IPS-11a (cell line): Measurements from ENCODE around the gene TMEM151A.
"Not testable (repeated sequence)": the region's sequence is repeated elsewhere in the genome, so short reads cannot be mapped to it uniquely, and the experiment has no call there.

ENCODE experiments used
- H3K4me3 ChIP-seq: one replicate; pipeline ENCODE4 v1.5.1; 2013; ENCODE audit warnings: low read depth, low read length, control low read depth

The TMEM151A gene

GRCh38 chr11:66320289-66320688 is 28.6 kb downstream of the TMEM151A start:
- H3K4me3 ChIP-seq: not testable (repeated sequence)

GRCh38 chr11:66320748-66321147 is 29.1 kb downstream of the TMEM151A start:
- not testable (repeated sequence) for H3K4me3 ChIP-seq

DNA sequence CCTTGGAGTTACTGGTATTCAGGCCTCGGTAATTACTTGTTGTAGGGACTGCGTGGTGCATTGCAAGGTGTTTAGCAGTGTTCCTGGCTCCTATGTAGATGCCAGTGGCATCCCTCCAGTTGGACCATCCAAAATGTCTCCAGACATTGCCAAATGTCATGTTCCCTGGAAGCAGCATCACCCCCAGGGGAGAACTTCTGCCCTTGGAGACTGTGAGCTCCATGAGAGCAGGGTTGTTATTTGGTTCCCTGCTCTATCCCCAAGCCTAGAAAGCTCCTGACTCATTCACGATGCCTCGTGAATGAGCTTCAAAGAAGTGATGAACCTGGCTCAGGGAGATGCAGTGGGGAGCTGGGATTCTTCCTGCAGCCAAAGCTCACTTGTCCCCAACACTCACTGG is 29.9 kb downstream of the TMEM151A start:
- H3K4me3 ChIP-seq: no peak overlapping the region

DNA sequence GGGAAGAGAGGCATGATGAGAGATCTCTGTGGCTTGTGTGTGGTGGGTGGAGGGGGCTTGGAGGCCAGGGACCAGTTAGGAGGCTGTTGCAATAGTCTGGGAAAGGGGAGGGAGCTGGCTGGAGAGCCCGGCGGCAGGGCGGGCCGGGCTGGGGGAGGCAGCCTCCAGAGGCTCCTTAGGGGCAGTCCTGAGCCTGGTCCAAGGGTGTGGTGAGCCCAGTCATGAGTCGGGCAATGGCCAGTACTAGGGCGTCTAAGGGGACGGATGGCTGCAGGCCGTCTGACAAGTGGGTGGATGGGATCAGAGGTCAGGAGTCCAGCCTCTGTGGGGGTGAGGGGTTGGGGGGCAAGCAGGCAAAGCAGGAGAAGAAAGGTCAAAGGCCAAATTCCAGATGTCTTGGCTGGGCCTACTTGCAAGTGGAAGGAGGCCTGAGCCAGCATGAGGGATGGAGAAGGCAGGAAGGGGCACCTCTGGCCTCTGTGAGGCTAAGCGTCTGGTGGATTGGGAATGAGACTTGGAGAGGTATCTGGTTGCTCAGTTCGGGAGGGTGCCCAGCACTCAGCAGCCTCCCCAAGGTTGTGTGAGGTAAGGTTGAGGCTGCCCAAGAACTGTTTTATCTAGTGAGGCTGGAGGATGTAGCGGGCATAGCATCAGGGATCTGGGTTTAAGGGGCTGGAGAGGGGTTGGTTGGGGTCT is 31.2 kb downstream of the TMEM151A start:
- no peak overlapping the region for H3K4me3 ChIP-seq

DNA sequence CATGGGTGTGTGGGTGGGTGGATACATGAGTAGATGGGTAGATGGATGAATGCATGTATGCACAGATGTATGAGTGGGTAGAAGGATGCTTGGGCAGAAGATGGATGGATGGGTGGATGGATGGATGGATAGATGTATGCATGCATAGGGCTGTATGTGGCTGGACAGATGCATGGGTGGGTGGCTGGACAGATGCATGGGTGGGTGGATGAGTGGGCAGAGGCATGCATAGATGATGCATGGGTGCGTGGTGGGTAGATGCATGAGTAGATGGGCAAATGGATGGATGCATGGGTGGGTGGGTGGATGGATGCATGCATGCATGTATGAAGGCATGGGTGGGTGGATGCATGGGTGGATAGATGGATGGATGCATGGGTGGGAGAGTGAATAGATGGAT is 32.0 kb downstream of the TMEM151A start:
- no peak overlapping the region for H3K4me3 ChIP-seq

GRCh38 chr11:66324664-66325063 is 33.0 kb downstream of the TMEM151A start:
- H3K4me3 ChIP-seq: no peak overlapping the region

DNA sequence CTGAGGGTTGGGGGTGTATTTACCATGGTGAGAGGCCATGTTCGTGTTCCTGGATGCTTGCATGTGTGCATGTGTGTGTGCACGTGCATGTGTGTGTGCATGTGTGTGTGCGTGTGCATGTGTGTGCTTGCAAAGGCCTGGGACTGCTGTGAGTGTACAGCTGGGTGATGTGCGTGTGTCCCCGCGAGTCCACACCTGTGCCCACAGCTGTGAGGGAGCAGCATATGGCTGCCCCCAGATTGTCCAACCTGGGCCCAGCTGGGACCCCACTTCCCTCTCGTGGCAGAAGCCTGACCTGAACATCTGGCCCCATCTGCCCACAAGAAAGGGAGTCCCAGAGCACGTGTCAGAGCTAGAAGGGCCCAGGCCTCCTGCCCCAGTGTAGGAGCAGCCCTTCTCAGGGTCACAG is 33.6 kb downstream of the TMEM151A start:
- H3K4me3 ChIP-seq: no peak overlapping the region

DNA sequence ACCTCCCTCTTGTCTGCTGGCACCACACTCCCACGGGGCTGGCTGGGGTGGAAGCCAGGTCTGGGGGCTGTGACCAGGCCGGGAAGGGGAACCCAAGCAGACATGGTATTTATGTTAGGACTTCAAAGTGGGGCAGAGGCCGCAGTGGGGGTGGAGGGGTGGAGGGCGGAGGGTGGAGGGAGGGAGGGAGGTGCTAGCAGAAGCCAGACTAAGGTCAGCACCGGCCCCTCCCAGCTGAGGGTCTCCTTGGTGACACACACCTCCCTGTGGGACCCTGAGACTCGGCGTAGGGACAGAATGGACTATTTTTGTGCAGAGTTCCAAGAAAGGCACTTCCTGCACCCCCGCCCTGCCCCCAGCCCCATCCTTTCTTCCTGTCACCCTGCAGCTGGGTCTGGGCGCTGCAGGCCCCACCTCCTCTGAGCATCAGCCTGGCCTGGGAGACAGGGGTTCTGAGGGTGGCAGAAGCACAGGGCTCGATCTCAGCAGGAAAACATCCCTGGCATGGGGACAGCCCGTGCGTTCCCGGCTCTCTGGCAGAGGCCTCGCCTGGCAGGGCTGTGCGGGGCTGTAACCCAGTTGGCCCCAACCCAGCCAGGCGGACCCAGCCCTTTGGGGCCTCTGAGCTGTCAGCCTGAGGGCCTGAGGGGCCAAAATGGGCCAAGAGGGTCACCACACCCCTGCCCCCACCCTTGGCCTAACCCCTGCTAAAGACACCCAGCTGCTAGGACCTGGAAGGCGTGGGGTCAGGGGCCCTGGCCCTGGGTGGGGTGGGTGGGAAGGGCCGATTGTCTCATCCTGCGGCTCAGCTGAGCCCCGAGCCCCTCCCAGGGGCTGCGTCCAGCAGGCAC is 34.8 kb downstream of the TMEM151A start:
- H3K4me3 ChIP-seq: no peak overlapping the region

- no peak overlapping the region for H3K4me3 ChIP-seq
Observed at GRCh38 chr11:66327171-66328030, 35.7 kb downstream of the TMEM151A start.

DNA sequence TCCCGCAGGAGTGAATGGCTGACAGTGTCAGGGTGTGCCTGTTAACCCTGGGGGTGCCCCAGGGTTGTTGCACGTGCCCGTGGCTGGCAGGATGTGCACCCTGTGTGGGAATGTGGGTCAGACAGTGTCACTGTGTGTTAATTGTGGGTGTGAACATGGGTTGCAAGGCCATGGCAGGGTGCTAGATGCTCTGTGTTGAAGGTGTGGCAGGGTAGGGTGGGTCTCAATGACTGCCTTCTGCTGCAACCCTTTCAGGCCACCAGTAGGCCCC is 36.3 kb downstream of the TMEM151A start:
- no peak overlapping the region for H3K4me3 ChIP-seq

DNA sequence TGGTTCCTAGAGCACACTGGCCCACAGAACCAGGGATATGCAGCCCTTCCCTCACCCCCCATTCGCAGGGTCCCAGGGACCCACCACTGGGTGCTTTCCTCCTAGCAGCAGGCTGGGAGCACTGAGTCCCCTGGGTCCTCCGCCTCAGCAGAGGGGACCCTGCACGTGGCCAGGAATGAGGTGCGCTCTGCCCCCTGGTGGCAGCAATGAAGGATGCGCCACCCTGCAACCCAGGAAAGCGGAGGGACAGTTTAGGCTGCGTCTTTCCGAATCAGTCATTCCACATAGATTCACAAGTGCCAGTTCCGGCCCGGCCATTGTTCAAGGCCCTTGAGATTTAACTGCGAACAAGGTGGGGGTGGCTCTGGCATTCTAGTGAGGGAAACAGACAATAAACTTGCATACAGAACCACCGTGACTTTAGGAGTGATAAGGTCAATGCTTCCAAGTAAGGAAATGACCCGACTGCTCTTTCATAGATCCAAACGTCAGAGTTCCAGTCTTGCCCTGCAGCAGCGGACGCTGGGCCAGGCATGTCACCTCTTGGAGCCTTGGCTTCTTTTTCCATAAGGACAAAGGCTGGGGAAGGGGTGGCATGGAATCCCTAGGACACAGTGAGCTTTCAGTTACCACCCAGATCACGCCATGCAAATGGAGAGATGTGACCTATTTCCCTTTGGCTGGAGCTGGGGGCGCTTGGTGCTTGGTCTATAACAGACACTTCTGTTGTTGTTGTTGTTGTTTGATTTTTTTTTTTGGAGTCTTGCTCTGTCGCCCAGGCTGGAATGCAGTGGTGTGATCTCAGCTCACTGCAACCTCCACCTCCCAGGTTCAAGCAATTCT is 36.8 kb downstream of the TMEM151A start:
- no peak overlapping the region for H3K4me3 ChIP-seq

GRCh38 chr11:66329165-66329673 is 37.5 kb downstream of the TMEM151A start:
- H3K4me3 ChIP-seq: no peak overlapping the region

DNA sequence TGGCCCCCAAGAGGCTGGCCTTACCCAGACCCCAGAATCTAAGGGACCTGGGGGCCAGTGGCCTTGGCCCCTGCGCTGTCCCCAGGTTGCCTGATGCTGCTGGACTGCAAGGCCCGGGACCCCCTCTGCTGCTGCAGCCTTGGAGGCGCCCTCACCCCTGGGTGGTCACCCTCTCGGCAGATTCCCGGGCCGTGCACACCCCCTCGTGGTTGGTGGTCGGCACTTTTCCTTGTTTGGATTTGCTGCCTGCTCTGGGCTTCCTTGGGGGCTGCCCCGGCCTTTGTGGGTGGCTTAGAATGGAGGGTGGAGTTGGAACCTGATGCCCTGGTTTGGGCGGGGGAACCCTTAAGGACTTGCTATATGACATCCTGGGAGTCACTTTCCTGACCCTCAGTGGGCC is 39.2 kb downstream of the TMEM151A start:
- H3K4me3 ChIP-seq: no peak overlapping the region

DNA sequence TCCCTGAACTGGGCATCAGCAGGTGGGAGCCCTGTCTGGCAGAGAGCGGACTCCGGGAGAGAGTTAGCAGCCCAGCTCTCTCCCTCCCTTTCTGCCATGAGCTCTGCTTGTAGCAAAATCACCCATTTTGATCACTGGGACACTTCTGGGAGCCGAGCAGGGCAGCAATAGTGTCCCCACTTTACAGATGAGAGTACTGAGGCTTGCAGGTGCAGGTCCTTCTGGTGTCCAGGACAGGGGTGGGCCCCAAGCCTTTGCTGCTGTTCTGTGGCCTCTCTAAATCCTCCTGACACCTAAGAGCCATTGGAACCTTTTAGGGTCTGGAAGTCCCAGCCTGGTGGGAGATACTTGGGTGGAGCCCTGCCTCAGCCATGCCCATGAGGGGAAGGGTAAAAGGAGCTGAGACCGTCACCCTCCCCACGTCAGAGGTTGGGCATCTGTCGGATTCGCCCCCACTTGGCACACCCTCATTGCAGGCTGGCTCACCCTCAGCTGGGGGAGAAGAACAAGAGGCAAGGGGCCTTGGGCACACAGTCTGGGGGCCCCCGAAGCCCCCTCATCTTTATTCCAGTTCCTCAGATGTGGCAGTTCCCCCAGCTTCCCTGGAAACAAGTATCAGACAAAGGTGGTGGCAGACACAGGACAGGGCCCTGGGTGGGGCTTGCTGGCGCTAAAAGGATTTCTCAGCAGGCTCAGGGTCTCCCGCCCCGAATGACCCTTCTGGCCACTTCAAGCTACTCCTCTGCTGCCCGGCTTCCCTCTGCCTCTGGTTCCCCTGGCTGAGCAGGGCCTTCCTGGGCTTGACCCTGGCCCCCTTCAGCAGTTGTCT is 40.1 kb downstream of the TMEM151A start:
- no peak overlapping the region for H3K4me3 ChIP-seq

- no peak overlapping the region for H3K4me3 ChIP-seq
Observed at GRCh38 chr11:66332371-66333219, 40.9 kb downstream of the TMEM151A start.

GRCh38 chr11:66333220-66333877 is 41.7 kb downstream of the TMEM151A start:
- no peak overlapping the region for H3K4me3 ChIP-seq

DNA sequence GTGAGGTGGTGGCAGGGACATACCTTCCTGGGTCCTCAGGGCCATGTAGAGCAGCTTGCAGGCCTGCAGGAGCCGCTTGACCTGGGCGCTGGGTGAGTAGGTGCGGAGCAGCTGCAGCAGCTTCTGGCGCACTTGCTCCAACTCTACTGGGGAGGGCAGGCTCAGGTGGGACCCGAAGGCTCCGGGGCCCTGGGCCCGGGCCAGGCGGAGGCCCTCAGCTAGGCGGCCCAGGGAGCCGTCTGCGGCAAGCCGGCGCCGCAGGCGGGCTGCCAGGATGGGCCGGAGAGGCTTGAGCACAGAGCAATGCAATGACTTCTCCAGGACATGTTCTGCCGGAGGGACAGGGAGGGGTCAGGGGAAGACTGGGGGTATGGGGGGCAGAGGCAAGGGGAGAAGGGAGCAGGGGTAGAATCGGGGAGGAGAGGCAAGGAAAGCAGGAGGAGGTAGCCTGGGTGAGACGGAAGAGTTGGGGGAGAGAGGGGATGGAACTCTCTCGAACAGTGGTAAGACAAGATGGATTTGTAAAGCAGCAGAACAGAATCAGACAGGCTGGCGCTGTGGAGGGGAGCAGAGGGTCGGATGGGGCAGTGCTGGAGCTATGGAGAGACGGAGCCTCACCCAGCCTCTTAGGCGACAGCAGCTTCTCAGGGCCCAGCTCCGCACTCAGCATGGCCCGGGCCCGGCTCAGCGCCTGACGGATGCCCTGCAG is 42.4 kb downstream of the TMEM151A start:
- H3K4me3 ChIP-seq: no peak overlapping the region
